ENCODE measurements around the gene SHC1.

The SHC1 gene

DNA sequence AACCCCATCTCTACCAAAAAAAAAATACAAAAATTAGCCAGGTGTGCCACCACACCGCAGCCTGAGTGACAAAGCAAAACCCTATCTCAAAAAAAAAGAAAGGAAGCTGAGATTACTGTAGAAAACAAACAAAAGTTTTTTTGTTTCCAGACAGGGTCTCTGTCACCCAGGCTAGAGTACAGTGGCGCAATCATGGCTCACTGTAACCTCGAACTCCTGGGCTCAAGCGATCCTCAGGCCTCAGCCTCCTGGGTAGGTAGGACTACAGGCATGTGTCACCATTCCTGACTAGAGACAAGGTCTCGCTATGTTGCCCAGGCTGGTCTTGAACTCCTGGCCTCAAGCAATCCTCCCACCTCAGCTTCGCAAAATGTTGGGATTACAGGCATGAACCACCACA is 6.2 kb downstream of the SHC1 start:
- H3K36me3 ChIP-seq (ENCODE audit: control insufficient read depth in 2 of 2, insufficient read depth in 1 of 2, low read length in 2 of 2): peaks cover 0 to 70% of the 10 kb centered on the region in 2 experiments; a peak in 2 of 3 replicates
- H3K4me3 ChIP-seq (ENCODE audit: low read depth, low read length): no peak overlapping the region
- no peaks in the 10 kb centered on the region for H3K9me3 ChIP-seq (ENCODE audit: control insufficient read depth, insufficient read depth, low read depth, low read length)
- TF ChIP-seq ZNF266 (tag by site-specific recombination; IDR thresholded peaks at IDR 0.05; ENCODE audit: low read depth) (no peak), ZNF335 (tag by site-specific recombination; conservative IDR thresholded peaks at IDR 0.05) (no peak), ZNF169 (tag by site-specific recombination; IDR thresholded peaks at IDR 0.05) (no peak), ZNF133 (tag by site-specific recombination; IDR thresholded peaks at IDR 0.05) (no peak), BCL11B (tag by site-specific recombination; IDR thresholded peaks at IDR 0.05; ENCODE audit: low read depth) (no peak), ZNF202 (tag by site-specific recombination; IDR thresholded peaks at IDR 0.05; ENCODE audit: borderline replicate concordance) (no peak), TRIM28 (IDR thresholded peaks at IDR 0.05; ENCODE audit: borderline replicate concordance, low read length) (no peak), ZFP3 (tag by site-specific recombination; IDR thresholded peaks at IDR 0.05; ENCODE audit: low read depth) (no peak), ZNF248 (tag by site-specific recombination; IDR thresholded peaks at IDR 0.05) (no peak), ZNF426 (tag by site-specific recombination; IDR thresholded peaks at IDR 0.05) (no peak), ZNF121 (tag by site-specific recombination; IDR thresholded peaks at IDR 0.05) (no peak), ZNF19 (tag by site-specific recombination; IDR thresholded peaks at IDR 0.05; ENCODE audit: low read depth) (no peak), ZNF549 (tag by site-specific recombination; IDR thresholded peaks at IDR 0.05) (no peak)
- TF ChIP-seq, protein P1, sequence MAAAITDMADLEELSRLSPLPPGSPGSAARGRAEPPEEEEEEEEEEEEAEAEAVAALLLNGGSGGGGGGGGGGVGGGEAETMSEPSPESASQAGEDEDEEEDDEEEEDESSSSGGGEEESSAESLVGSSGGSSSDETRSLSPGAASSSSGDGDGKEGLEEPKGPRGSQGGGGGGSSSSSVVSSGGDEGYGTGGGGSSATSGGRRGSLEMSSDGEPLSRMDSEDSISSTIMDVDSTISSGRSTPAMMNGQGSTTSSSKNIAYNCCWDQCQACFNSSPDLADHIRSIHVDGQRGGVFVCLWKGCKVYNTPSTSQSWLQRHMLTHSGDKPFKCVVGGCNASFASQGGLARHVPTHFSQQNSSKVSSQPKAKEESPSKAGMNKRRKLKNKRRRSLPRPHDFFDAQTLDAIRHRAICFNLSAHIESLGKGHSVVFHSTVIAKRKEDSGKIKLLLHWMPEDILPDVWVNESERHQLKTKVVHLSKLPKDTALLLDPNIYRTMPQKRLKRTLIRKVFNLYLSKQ (tag by site-specific recombination; IDR thresholded peaks at IDR 0.05; ENCODE audit: borderline replicate concordance): no peak
- TF ChIP-seq, protein P2, sequence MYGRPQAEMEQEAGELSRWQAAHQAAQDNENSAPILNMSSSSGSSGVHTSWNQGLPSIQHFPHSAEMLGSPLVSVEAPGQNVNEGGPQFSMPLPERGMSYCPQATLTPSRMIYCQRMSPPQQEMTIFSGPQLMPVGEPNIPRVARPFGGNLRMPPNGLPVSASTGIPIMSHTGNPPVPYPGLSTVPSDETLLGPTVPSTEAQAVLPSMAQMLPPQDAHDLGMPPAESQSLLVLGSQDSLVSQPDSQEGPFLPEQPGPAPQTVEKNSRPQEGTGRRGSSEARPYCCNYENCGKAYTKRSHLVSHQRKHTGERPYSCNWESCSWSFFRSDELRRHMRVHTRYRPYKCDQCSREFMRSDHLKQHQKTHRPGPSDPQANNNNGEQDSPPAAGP (tag by site-specific recombination; IDR thresholded peaks at IDR 0.05): no peak
- TF ChIP-seq, protein P3, sequence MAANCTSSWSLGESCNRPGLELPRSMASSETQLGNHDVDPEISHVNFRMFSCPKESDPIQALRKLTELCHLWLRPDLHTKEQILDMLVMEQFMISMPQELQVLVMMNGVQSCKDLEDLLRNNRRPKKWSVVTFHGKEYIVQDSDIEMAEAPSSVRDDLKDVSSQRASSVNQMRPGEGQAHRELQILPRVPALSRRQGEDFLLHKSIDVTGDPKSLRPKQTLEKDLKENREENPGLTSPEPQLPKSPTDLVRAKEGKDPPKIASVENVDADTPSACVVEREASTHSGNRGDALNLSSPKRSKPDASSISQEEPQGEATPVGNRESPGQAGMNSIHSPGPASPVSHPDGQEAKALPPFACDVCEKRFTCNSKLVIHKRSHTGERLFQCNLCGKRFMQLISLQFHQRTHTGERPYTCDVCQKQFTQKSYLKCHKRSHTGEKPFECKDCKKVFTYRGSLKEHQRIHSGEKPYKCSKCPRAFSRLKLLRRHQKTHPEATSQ (tag by site-specific recombination; IDR thresholded peaks at IDR 0.05): no peak
- TF ChIP-seq, protein P4, sequence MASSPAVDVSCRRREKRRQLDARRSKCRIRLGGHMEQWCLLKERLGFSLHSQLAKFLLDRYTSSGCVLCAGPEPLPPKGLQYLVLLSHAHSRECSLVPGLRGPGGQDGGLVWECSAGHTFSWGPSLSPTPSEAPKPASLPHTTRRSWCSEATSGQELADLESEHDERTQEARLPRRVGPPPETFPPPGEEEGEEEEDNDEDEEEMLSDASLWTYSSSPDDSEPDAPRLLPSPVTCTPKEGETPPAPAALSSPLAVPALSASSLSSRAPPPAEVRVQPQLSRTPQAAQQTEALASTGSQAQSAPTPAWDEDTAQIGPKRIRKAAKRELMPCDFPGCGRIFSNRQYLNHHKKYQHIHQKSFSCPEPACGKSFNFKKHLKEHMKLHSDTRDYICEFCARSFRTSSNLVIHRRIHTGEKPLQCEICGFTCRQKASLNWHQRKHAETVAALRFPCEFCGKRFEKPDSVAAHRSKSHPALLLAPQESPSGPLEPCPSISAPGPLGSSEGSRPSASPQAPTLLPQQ (tag by site-specific recombination; IDR thresholded peaks at IDR 0.05): no peak
- H3K27ac ChIP-seq (ENCODE audit: extremely low read depth, low read depth, low read length): no peak overlapping the region
- ChIA-PET POLR2A (interaction anchor here (1.7 to 3.2 kb wide), 3 partner anchors 8 to 19 kb away, joined by 3 to 13 read pairs (median 6); partner anchors contain the start of genes CKS1B and FLAD1), CTCF (interaction anchor here (0.6 to 1.4 kb wide), 4 partner anchors 8 to 200 kb away, joined by 3 to 5 read pairs (median 4); partner anchors contain the start of gene PBXIP1)
- H3K4me1 ChIP-seq (ENCODE audit: control insufficient read depth, insufficient read depth, low read length): peaks cover 8% of the 10 kb centered on the region

DNA sequence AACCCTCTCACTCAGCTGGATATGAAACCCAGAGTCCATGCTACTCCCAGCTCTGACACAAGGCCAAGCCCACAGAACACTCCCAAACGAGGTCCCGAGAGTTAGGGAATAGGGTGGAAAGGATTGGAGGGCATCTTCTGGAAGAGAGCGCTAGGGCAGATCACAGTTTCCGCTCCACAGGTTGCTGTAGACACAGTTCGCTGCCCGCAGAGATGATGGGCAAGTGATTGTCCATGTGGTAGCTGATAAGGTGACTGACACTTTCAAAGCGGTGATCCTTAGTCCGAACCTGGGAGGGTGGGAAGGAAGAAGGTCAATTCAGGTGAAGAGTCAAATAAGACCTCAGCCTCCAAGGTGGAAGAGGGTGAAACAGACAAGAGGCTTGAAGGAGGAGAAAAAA is 6.9 kb downstream of the SHC1 start:
- H3K4me1 ChIP-seq (ENCODE audit: control insufficient read depth, insufficient read depth, low read length): peaks cover 8% of the 10 kb centered on the region
- H3K4me3 ChIP-seq (ENCODE audit: low read depth, low read length): no peak overlapping the region
- TF ChIP-seq SCRT1 (tag by site-specific recombination; IDR thresholded peaks at IDR 0.05; ENCODE audit: borderline replicate concordance) (peak; percentile 51; the same call in 1 of the 2 replicates), ZNF677 (tag by site-specific recombination; IDR thresholded peaks at IDR 0.05) (no peak), SCRT2 (tag by site-specific recombination; IDR thresholded peaks at IDR 0.05) (peak; percentile 60), ZNF548 (tag by site-specific recombination; IDR thresholded peaks at IDR 0.05) (no peak)
- TF ChIP-seq, protein P5, sequence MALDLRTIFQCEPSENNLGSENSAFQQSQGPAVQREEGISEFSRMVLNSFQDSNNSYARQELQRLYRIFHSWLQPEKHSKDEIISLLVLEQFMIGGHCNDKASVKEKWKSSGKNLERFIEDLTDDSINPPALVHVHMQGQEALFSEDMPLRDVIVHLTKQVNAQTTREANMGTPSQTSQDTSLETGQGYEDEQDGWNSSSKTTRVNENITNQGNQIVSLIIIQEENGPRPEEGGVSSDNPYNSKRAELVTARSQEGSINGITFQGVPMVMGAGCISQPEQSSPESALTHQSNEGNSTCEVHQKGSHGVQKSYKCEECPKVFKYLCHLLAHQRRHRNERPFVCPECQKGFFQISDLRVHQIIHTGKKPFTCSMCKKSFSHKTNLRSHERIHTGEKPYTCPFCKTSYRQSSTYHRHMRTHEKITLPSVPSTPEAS (tag by site-specific recombination; IDR thresholded peaks at IDR 0.05): no peak
- H3K9me3 ChIP-seq (ENCODE audit: control insufficient read depth, insufficient read depth, low read depth, low read length): no peaks in the 10 kb centered on the region
- no peak overlapping the region for H3K27ac ChIP-seq (ENCODE audit: extremely low read depth, low read depth, low read length)
- peaks cover under 1 to 70% of the 10 kb centered on the region in 2 experiments for H3K36me3 ChIP-seq (ENCODE audit: control insufficient read depth in 2 of 2, insufficient read depth in 1 of 2, low read length in 2 of 2)
- ChIA-PET POLR2A (interaction anchor here (1.0 to 3.2 kb wide), 3 partner anchors 9 to 19 kb away, joined by 4 to 13 read pairs (median 6); partner anchors contain the start of genes CKS1B and FLAD1), CTCF (interaction anchor here (0.7 to 1.0 kb wide), 3 partner anchors 9 to 201 kb away, joined by 3 to 4 read pairs (median 3); partner anchors contain the start of gene ADAM15)

Measured in HEK293 (cell line).